HG03521 (cell line): ENCODE data around the gene HCAR2.
"Not testable (repeated sequence)": the region's sequence is repeated elsewhere in the genome, so short reads cannot be mapped to it uniquely, and the experiment has no call there.

Source experiments
- ATAC-seq: cut with Tn5 transposase; IDR thresholded peaks from one replicate; pipeline ENCODE4 v1.9.1; 2021; ENCODE audit warnings: mild to moderate bottlenecking, moderate library complexity; ENCODE audit not compliant: unreplicated experiment

HCAR2 gene

DNA sequence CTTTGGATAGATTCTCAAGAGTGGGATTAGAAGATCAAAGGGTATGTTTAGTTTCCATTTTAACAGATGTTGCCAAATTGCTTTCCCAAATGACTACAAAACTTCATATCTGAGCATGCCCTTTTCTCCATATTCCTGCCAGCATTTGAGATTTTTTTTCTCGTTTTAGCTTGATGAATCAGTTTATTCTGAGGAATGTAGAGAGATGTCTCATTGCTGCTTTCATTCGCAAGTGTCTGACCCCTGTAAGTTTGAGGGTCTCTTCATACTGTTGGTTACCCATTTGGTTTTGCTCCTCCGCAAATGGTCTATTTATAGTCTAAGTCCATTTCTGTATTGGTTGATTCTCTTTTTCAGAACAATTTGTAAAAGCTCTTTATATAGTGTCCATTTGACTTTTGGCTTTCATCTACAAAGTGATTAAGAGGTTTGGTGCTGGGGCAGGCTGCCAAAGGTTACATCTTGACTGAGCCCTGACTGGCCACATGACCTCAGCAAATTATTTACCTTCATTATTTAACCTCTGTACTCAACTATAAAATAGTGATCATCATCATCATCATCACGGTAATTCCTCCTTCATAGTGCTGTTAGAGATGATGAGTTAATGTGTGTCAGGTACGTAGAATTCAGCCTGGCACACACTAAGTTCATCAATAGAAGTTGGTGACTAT lies 33.6 kb downstream of the HCAR2 start:
- ATAC-seq: no peak

DNA sequence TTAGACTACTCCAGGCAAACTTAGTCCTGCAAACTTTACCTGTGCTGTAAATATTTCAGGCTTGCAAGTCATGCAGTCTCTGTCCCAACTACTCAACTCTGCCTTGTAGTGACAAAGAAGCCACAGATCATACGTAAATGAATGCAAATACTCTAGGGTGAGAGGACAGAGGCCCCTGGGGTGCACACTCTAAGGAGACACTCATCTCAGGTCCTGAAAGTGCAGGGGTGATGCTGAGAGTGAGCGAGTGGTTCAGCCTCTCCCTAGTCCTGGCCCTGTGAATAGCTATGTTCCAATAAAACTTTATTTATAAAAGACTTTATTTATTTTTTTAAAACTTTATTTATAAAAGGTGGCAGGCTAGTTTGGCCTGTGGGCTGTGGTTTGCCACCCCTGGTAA lies 34.9 kb downstream of the HCAR2 start:
- no peak for ATAC-seq

DNA sequence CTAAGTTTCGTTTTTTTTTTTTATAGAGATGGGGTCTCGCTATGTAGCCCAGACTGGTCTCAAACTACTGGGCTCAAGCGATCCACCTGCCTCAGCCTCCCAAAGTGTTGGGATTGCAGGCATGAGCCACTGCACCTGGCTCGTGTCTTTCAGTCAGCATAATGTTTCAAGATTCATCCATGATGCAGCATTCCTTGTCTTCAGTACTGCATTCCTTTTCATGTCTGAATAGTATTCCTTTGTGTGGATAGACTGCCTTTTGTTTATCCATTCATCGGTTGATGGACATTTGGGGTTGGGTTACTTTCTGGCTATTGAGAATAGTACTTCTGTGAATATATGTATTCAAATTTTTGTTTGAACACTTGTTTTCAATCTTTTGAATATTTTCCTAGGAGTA lies 37.4 kb downstream of the HCAR2 start:
- no peak for ATAC-seq

DNA sequence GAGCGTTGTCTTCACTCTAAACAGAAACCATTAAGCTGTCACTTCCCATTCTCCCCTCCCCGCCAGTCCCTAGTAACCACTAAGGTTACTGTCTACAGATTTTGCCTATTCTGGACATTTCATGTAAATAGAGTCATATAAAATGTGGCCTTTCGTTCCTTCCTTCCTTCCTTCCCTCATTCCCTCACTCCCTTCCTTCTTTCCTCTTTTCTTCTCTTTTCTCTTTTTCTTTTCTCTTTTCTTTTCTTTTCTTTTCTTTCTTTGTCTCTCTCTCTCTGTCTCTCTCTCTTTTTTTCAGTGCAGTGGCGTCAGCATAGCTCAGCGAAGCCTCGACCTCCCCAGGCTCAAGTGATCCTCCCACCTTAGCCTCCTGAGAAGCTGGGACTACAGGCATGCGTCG lies 37.8 kb downstream of the HCAR2 start:
- no peak for ATAC-seq

DNA sequence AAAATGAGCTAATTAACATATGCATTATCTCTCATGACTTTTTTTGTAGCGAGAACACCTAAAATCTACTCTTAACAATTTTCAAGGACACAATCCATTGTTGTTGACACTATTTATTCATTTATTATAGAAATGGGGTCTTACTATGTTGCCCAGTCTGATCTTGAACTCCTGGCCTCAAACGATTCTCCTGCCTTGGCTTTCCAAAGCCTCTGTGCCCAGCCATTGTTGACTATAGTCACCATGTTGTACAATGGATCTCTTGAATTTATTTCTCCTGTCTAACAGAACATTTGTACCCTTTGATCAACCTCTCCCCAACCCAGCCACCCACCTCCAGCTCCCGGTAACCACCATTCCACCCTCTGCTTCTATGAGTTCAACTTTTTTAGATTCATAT lies 41.2 kb downstream of the HCAR2 start:
- no peak for ATAC-seq

DNA sequence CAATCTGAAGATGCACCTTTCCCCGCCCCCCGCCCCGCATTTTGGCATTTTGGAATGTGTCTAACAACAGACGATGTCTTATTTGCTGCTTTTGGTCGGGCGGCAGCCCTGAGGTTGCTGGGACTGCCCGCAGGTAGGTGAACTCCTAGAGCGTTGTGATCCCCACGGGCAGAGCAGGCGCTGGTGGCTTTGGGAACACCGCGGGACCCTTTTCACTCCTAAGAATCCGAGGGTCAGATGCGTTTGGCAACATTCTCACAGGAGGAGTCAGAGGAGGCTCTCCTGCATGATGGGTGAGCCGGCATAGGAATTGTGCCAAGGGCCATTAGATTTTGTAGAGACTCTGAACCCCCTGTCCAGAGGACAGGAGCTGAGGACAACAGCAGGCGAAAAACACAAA lies 41.9 kb downstream of the HCAR2 start:
- no peak for ATAC-seq

DNA sequence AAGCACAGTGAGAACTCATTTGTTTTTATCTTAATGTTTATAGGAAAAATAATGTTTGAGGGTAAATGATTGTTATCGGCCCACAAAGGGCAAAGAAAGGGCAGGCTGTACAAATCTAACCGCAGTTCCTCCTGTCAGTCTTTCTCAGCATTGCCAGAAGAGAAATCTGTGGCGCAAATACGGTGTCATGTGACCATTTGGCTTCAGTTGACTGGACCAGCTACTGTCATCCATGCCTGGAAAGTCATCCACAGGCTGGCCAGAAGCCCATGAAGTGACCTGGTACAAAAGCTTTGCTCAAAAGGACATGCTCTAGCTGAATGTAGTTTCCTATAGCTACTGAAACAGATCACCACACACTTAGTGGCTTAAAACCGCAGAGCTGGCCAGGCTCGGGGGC lies 43.6 kb downstream of the HCAR2 start:
- ATAC-seq: no peak

DNA sequence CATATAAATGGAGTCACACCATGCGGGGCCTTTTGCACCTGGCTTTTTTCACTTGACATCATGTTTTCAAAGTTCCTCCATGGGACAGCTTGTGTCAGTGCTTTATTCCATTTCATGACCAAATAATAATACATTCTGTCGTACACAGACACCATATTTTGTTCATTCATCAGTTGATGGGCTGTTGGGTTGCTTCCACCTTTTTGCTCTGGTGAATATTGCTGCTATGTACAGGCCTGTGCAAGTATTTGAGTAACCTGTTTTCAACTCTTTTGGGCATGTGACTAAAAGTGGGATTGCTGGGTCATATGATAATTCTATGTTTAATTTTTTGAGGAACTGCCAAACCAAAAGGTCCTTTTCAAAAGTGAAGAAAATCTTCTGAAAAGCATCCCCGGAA lies 46.9 kb downstream of the HCAR2 start:
- no peak for ATAC-seq

DNA sequence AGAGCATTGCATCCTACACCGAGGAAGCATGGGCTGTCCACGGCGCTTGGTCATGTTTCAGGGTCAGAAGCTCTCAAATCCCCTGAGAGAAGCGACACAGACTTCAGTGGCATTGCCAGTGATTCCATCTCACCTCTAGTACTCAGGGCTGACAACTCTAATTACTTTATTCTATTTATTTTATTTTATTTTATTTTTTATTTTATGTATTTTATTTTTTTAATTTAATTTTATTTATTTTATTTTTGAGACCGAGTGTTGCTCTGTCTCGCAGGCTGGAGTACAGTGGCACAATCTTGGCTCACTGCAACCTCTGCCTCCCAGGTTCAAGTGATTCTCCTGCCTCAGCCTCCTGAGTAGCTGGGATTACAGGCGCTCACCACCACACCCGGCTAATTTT lies 49.9 kb downstream of the HCAR2 start:
- ATAC-seq: not testable (repeated sequence)

DNA sequence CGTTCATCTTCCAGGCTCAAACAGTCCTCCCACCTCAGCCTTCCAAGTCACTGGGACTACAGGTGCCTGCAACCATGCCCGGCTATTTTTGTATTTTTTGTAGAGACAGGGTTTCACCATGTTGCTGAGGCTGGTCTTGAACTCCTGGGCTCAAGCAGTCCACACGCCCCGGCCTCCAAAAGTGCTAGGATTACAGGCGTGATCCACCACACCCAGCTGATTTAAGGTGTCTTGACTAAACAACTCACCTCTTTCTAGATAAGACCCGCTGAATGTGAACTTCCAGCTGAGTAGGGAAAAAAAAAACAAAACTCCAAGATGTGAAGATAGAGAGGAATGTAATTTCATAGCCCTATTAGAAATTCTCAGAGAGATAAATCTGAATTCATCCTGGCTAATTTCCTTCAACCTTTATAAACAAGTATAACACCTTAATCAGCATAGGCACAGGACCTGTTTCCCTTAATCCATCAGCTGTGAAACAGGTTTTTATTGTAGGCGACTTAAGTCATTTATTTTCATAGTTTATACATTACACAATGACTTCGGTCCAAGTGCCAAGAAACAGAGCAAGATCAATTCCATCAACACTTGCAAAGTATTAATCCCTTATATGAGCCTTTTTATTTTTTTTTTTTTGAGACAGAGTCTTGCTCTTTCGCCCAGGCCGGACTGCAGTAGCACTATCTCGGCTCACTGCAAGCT lies 51.5 kb downstream of the HCAR2 start:
- ATAC-seq: no peak
